Sigmoid colon (tissue), 7 donors: Measurements from ENCODE around the gene TUBAL3. TPM values are rescaled to one million over a fixed set of nuclear protein-coding genes. Genes with fewer than 3 reads are reported as not detected.

Experiments used
- DNase-seq: peaks from one replicate; pipeline ENCODE4 v3.0.0-alpha.2; 2019
- H3K27ac ChIP-seq, 4 donors: fragments of 200-600 bp; sonication (generic); one replicate each; pipeline ENCODE4 v1.5.1; 2016 to 2019; ENCODE audit warnings: mild to moderate bottlenecking in 1 of 4
- H3K27me3 ChIP-seq, 3 donors: fragments of 200-600 bp; sonication (generic); one replicate each; pipeline ENCODE4 v1.5.1; 2019; ENCODE audit warnings: mild to moderate bottlenecking in 1 of 3
- H3K36me3 ChIP-seq, 4 donors: fragments of 200-600 bp; sonication (generic); one replicate each; pipeline ENCODE4 v1.5.1; 2016 to 2019
- H3K4me1 ChIP-seq, 4 donors: fragments of 200-600 bp; sonication (generic); one replicate each; pipeline ENCODE4 v1.5.1; 2017 to 2019
- H3K4me3 ChIP-seq, 4 donors: fragments of 200-600 bp; sonication (generic); one replicate each; pipeline ENCODE4 v1.5.1; 2017 to 2019; ENCODE audit warnings: mild to moderate bottlenecking in 2 of 4, moderate library complexity in 1 of 4
- H3K9me3 ChIP-seq, 4 donors: fragments of 200-600 bp in 3 of 4; sonication (generic) in 3 of 4; one replicate each; pipeline versions ENCODE4 v1.5.1 to v1.6.1; 2013 to 2019
- CTCF ChIP-seq, 4 experiments: fragments of 450-650 bp in 3 of 4; fragments of 200-600 bp in 1 of 4; IDR thresholded peaks; one replicate each; pipeline ENCODE4 v1.5.1; 2016 to 2019; ENCODE audit warnings: antibody characterized with exemption in 4 of 4, mild to moderate bottlenecking in 3 of 4, moderate library complexity in 2 of 4
- EP300 ChIP-seq, 4 donors: sonication (generic); formaldehyde crosslinking; IDR thresholded peaks; one replicate each; pipeline ENCODE4 v1.6.1; 2017; ENCODE audit warnings: antibody characterized with exemption in 4 of 4
- POLR2A ChIP-seq, 2 donors: fragments of 450-650 bp; IDR thresholded peaks; one replicate each; pipeline ENCODE4 v1.6.1; 2016; ENCODE audit warnings: antibody characterized with exemption in 2 of 2, mild to moderate bottlenecking in 2 of 2, moderate library complexity in 2 of 2
- POLR2AphosphoS5 ChIP-seq, 4 donors: sonication (generic); formaldehyde crosslinking; IDR thresholded peaks; one replicate each; pipeline ENCODE4 v1.6.1; 2017; ENCODE audit warnings: antibody characterized with exemption in 4 of 4
- WGBS, 2 donors: extraction: QIAGEN DNeasy Blood & Tissue Kit; methylation state at CpG; one replicate each; pipeline ENCODE4 v1.1.7; 2013; 5-methylcytosine and 5-hydroxymethylcytosine counted together
- intact Hi-C: fragments of 100-400 bp; cut with DNase I; formaldehyde crosslinking; loops from one replicate; pipeline ENCODE4 v1.15.1; 2023
- polyA plus RNA-seq, 3 donors: library from polyadenylated mRNA; stranded (reverse); fragments of 200-250 nt; gene quantifications; one replicate each; pipeline ENCODE4 v1.2.3, GENCODE V29; 2013
- total RNA-seq, 4 donors: library from RNA; depleted of rRNA; stranded (reverse); fragments of >200 nt; gene quantifications; one replicate each; pipeline ENCODE4 v1.1.0, GENCODE V29; 2016
- donor health status: healthy with polysubstance abuse.
- donor health status: Bipolar disorder and iron deficiency.
- donor health status: healthy.

The TUBAL3 gene
- total and polyA plus RNA-seq, 7 donors = 15.3 to 52.2 (median 40.8) TPM; not detected in 4

GRCh38 chr10:5428133-5428532 is 23.5 kb upstream of the TUBAL3 start:
- TF ChIP-seq CTCF (IDR thresholded peaks at IDR 0.05) = no peak
- TF ChIP-seq POLR2AphosphoS5 (IDR thresholded peaks at IDR 0.05) = no peak
- no peak for TF ChIP-seq EP300 (IDR thresholded peaks at IDR 0.05)
- TF ChIP-seq POLR2A (IDR thresholded peaks at IDR 0.05) = no peak
- H3K4me1 ChIP-seq = no peaks in the 10 kb centered on the region
- H3K27ac ChIP-seq = peak overlapping the region in 1 of 4 donors; percentile 45
- H3K36me3 ChIP-seq = no peaks in the 10 kb centered on the region
- H3K4me3 ChIP-seq = no peak overlapping the region
- intact Hi-C loops = no loop called here
- H3K9me3 ChIP-seq = no peaks in the 10 kb centered on the region
- DNase-seq = no peak
- WGBS, 2 donors = 81 to 84% methylated on average over 2 of the region's 2 CpGs
- no peaks in the 10 kb centered on the region for H3K27me3 ChIP-seq

- no peak for DNase-seq
- H3K4me1 ChIP-seq = no peaks in the 10 kb centered on the region
- no peaks in the 10 kb centered on the region for H3K27me3 ChIP-seq
- no peak overlapping the region for H3K4me3 ChIP-seq
- WGBS, 2 donors = 68 to 69% methylated on average over 4 of the region's 4 CpGs
- peak overlapping the region in 1 of 4 donors; percentile 31 for H3K27ac ChIP-seq
- no peaks in the 10 kb centered on the region for H3K9me3 ChIP-seq
- H3K36me3 ChIP-seq = no peaks in the 10 kb centered on the region
- TF ChIP-seq EP300 (IDR thresholded peaks at IDR 0.05) (no peak), POLR2AphosphoS5 (IDR thresholded peaks at IDR 0.05) (no peak), POLR2A (IDR thresholded peaks at IDR 0.05) (no peak), CTCF (IDR thresholded peaks at IDR 0.05) (no peak)
- intact Hi-C loops = no loop called here
Measured at GRCh38 chr10:5424751-5425150, 20.1 kb upstream of the TUBAL3 start.

DNA sequence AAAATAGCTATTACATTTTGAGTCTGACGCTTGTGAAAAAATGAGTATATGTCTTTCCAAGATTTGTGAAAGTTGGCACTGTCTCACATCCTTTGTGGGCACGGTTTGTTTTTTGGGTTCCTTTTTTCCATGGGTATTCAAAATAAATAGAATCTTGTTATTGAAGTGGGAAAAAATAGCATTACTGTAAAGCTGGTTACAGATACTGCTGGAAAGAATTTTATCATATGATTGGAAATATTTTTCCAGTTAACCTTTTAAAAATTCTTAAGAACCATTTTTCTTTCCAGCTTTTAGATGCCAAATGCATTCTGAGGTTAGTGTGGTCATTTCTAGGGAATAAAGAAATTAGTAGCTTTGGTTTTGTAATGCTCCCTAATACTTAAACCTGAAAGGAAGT is 19.1 kb upstream of the TUBAL3 start:
- 43 to 48% methylated on average over 2 of the region's 2 CpGs for WGBS, 2 donors

GRCh38 chr10:5419466-5420094 is 15.0 kb upstream of the TUBAL3 start:
- Histone ChIP-seq H3K27ac (no peak overlapping the region), H3K4me1 (no peaks in the 10 kb centered on the region), H3K4me3 (no peak overlapping the region), H3K9me3 (peaks cover 0 to 2% (median 0%) of the 10 kb centered on the region in 4 donors), H3K27me3 (no peaks in the 10 kb centered on the region), H3K36me3 (no peaks in the 10 kb centered on the region)
- WGBS, 2 donors = 93 to 95% methylated on average over 3 of the region's 3 CpGs
- intact Hi-C loops = no loop called here
- DNase-seq = no peak
- no peak for TF ChIP-seq POLR2A (IDR thresholded peaks at IDR 0.05)
- TF ChIP-seq CTCF (IDR thresholded peaks at IDR 0.05) = no peak
- no peak for TF ChIP-seq EP300 (IDR thresholded peaks at IDR 0.05)
- TF ChIP-seq POLR2AphosphoS5 (IDR thresholded peaks at IDR 0.05) = no peak

More for the DNA sequence above, 19.1 kb upstream of the TUBAL3 start:
- DNase-seq = no peak
- H3K4me1 ChIP-seq = no peaks in the 10 kb centered on the region
- H3K27me3 ChIP-seq = no peaks in the 10 kb centered on the region
- peak overlapping the region in 1 of 4 donors; percentile 29 for H3K27ac ChIP-seq
- H3K36me3 ChIP-seq = no peaks in the 10 kb centered on the region
- peaks cover 0 to 1% (median 0%) of the 10 kb centered on the region in 4 donors for H3K9me3 ChIP-seq
- TF ChIP-seq CTCF (IDR thresholded peaks at IDR 0.05) = no peak
- TF ChIP-seq POLR2AphosphoS5 (IDR thresholded peaks at IDR 0.05) = no peak
- no peak for TF ChIP-seq POLR2A (IDR thresholded peaks at IDR 0.05)
- no peak for TF ChIP-seq EP300 (IDR thresholded peaks at IDR 0.05)
- H3K4me3 ChIP-seq = no peak overlapping the region
- intact Hi-C loops = no loop called here

DNA sequence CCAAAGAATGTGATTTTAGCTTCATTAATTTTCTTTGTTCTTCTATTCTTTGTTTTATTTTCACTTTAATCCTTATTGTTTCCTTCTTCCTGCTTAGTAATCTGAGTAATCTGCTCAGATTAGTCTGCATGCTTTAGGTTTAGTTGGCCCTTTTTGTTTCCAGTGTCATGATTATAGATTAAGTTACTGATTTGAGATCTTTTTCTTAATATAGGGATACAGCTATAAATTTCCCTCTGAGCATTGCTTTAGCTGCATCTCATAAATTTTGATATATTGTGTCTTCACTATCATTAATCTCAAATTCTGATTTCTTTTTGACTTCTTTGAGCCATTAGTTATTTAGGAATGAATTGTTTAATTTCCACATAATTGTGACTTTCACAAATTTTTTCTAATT is 14.0 kb upstream of the TUBAL3 start:
- no peak for DNase-seq
- TF ChIP-seq POLR2AphosphoS5 (IDR thresholded peaks at IDR 0.05) (no peak), EP300 (IDR thresholded peaks at IDR 0.05) (no peak), POLR2A (IDR thresholded peaks at IDR 0.05) (no peak)
- Histone ChIP-seq H3K9me3 (peaks cover 0 to 2% (median 0%) of the 10 kb centered on the region in 4 donors), H3K4me1 (peaks cover 0 to 2% (median 0%) of the 10 kb centered on the region in 4 donors), H3K27ac (no peak overlapping the region), H3K27me3 (no peaks in the 10 kb centered on the region), H3K36me3 (no peaks in the 10 kb centered on the region), H3K4me3 (no peak overlapping the region)
- intact Hi-C loops = no loop called here
